Stomach (tissue), 9 donors: Measurements from ENCODE around the gene ESR2. TPM values are rescaled to one million over a fixed set of nuclear protein-coding genes. Genes with fewer than 3 reads are reported as not detected.

ENCODE experiments used
- DNase-seq, 2 donors: peaks; one replicate each; pipeline versions ENCODE4 v3.0.0 to v3.0.0-alpha.2; 2013 to 2019
- H3K27ac ChIP-seq, 5 donors: fragments of 200-600 bp in 4 of 5; sonication (generic) in 4 of 5; one replicate each; pipeline ENCODE4 v1.5.1; 2013 to 2019; ENCODE audit warnings: mild to moderate bottlenecking in 1 of 5, moderate library complexity in 1 of 5
- H3K27me3 ChIP-seq, 3 donors: fragments of 200-600 bp; sonication (generic); one replicate each; pipeline ENCODE4 v1.5.1; 2017 to 2019; ENCODE audit warnings: mixed run types in 1 of 3
- H3K36me3 ChIP-seq, 4 donors: fragments of 200-600 bp; sonication (generic); 1 replicate in 3 of 4; 2 replicates in 1 of 4; pipeline ENCODE4 v1.5.1; 2016 to 2019
- H3K4me1 ChIP-seq, 4 donors: fragments of 200-600 bp; sonication (generic); one replicate each; pipeline ENCODE4 v1.5.1; 2016 to 2019
- H3K4me3 ChIP-seq, 4 donors: fragments of 200-600 bp; sonication (generic) in 3 of 4; one replicate each; pipeline ENCODE4 v1.5.1; 2016 to 2019; ENCODE audit warnings: mild to moderate bottlenecking in 1 of 4
- H3K9me3 ChIP-seq, 4 donors: fragments of 200-600 bp; sonication (generic); one replicate each; pipeline ENCODE4 v1.5.1; 2016 to 2019
- CTCF ChIP-seq, 7 experiments: fragments of 450-650 bp in 4 of 7; fragments of 200-600 bp in 3 of 7; sonication (generic) in 3 of 7; IDR thresholded peaks; one replicate each; pipeline ENCODE4 v1.5.1; 2016 to 2019; ENCODE audit warnings: antibody characterized with exemption in 7 of 7, control low read depth in 2 of 7, mild to moderate bottlenecking in 1 of 7
- EP300 ChIP-seq: sonication (generic); formaldehyde crosslinking; IDR thresholded peaks from one replicate; pipeline ENCODE4 v1.6.1; 2017; ENCODE audit warnings: antibody characterized with exemption
- POLR2A ChIP-seq, 4 donors: fragments of 450-650 bp; IDR thresholded peaks; one replicate each; pipeline ENCODE4 v1.6.1; 2016; ENCODE audit warnings: antibody characterized with exemption in 4 of 4, control low read depth in 2 of 4, mild to moderate bottlenecking in 1 of 4, moderate library complexity in 1 of 4
- POLR2AphosphoS5 ChIP-seq, 3 donors: sonication (generic); formaldehyde crosslinking; IDR thresholded peaks; one replicate each; pipeline ENCODE4 v1.6.1; 2016; ENCODE audit warnings: antibody characterized with exemption in 3 of 3
- WGBS, 5 donors: extraction: QIAGEN DNeasy Blood & Tissue Kit in 3 of 5; methylation state at CpG; one replicate each; pipeline versions ENCODE4 v1.1.5 to v1.1.7; 2013 to 2018; 5-methylcytosine and 5-hydroxymethylcytosine counted together
- intact Hi-C: fragments of 100-400 bp; cut with DNase I; formaldehyde crosslinking; loops from one replicate; pipeline ENCODE4 v1.15.1; 2023; ENCODE audit warnings: low total_unique reads
- polyA plus RNA-seq, 3 donors: library from polyadenylated mRNA; stranded (reverse); fragments of 200-250 nt; gene quantifications; one replicate each; pipeline ENCODE4 v1.2.3, GENCODE V29; 2013
- total RNA-seq, 5 donors: library from RNA; depleted of rRNA; stranded (reverse); fragments of >200 nt; gene quantifications; one replicate each; pipeline versions ENCODE4 v1.1.0 to v1.2.3, GENCODE V29; 2014 to 2016
- donor health status: healthy with polysubstance abuse.
- donor health status: Bipolar disorder and iron deficiency.
- donor health status: healthy.

ESR2 gene
- total and polyA plus RNA-seq, 8 donors = 0.08 to 1.3 (median 0.58) TPM; not detected in 5

- 89 to 96% (median 92%) methylated on average over 3 of the region's 3 CpGs for WGBS, 5 donors
- TF ChIP-seq POLR2AphosphoS5 (IDR thresholded peaks at IDR 0.05) = no peak
- TF ChIP-seq CTCF (IDR thresholded peaks at IDR 0.05) = no peak
- no peak for TF ChIP-seq EP300
- no peak for TF ChIP-seq POLR2A (IDR thresholded peaks at IDR 0.05)
- no peak for DNase-seq
- no peak overlapping the region for H3K4me3 ChIP-seq
- no peaks in the 10 kb centered on the region for H3K9me3 ChIP-seq
- H3K36me3 ChIP-seq = peaks cover 15 to 88% (median 76%) of the 10 kb centered on the region in 4 donors
- no peaks in the 10 kb centered on the region for H3K27me3 ChIP-seq
- H3K4me1 ChIP-seq = no peaks in the 10 kb centered on the region
- no peak overlapping the region for H3K27ac ChIP-seq
- intact Hi-C loops = no loop called here
Measured at GRCh38 chr14:64159588-64159987, 134.6 kb downstream of the ESR2 start.

- TF ChIP-seq EP300 (no peak), POLR2A (IDR thresholded peaks at IDR 0.05) (no peak), CTCF (IDR thresholded peaks at IDR 0.05) (no peak), POLR2AphosphoS5 (IDR thresholded peaks at IDR 0.05) (no peak)
- Histone ChIP-seq H3K4me3 (no peak overlapping the region), H3K36me3 (peaks cover 12 to 88% (median 76%) of the 10 kb centered on the region in 4 donors), H3K27me3 (no peaks in the 10 kb centered on the region), H3K9me3 (no peaks in the 10 kb centered on the region), H3K4me1 (no peaks in the 10 kb centered on the region), H3K27ac (no peak overlapping the region)
- intact Hi-C loops = no loop called here
- 70 to 81% (median 76%) methylated on average over 2 of the region's 2 CpGs for WGBS, 5 donors
- DNase-seq = no peak
Measured at GRCh38 chr14:64158608-64159007, 135.6 kb downstream of the ESR2 start.

GRCh38 chr14:64149921-64150320 lies 144.2 kb downstream of the ESR2 start:
- no peaks in the 10 kb centered on the region for H3K9me3 ChIP-seq
- DNase-seq = no peak
- TF ChIP-seq EP300 (no peak), POLR2AphosphoS5 (IDR thresholded peaks at IDR 0.05) (no peak), CTCF (IDR thresholded peaks at IDR 0.05) (no peak), POLR2A (IDR thresholded peaks at IDR 0.05) (no peak)
- no peaks in the 10 kb centered on the region for H3K27me3 ChIP-seq
- H3K4me1 ChIP-seq = no peaks in the 10 kb centered on the region
- intact Hi-C loops = no loop called here
- peaks cover 6 to 95% (median 61%) of the 10 kb centered on the region in 4 donors for H3K36me3 ChIP-seq
- no peak overlapping the region for H3K4me3 ChIP-seq
- WGBS, 5 donors = 82 to 96% (median 91%) methylated on average over 8 of the region's 8 CpGs
- H3K27ac ChIP-seq = no peak overlapping the region

- Histone ChIP-seq H3K27me3 (no peaks in the 10 kb centered on the region), H3K4me1 (no peaks in the 10 kb centered on the region), H3K36me3 (peaks cover 16 to 95% (median 58%) of the 10 kb centered on the region in 4 donors), H3K9me3 (no peaks in the 10 kb centered on the region), H3K27ac (no peak overlapping the region), H3K4me3 (no peak overlapping the region)
- TF ChIP-seq POLR2AphosphoS5 (IDR thresholded peaks at IDR 0.05) = no peak
- no peak for TF ChIP-seq EP300
- no peak for TF ChIP-seq CTCF (IDR thresholded peaks at IDR 0.05)
- no peak for TF ChIP-seq POLR2A (IDR thresholded peaks at IDR 0.05)
- intact Hi-C loops = no loop called here
- WGBS, 5 donors = 78 to 87% (median 81%) methylated on average over 7 of the region's 7 CpGs
- peak in 1 of 2 donors; percentile 41 for DNase-seq
Measured at GRCh38 chr14:64147126-64147790, 146.9 kb downstream of the ESR2 start.
